Stimulated activated CD4-positive, alpha-beta T cell treated with anti-CD3 and anti-CD28 coated beads, Interleukin-12 subunit alpha, Interleukin-12 subunit beta, amount 100 ng/mL, for 24 hours (primary cell): ENCODE measurements around the gene FRAT1.

Experiments used
- DNase-seq, 2 experiments: peaks; one replicate each; pipeline ENCODE4 v3.0.0-alpha.2; 2020; ENCODE audit warnings: low read depth in 2 of 2

Gene FRAT1

DNA sequence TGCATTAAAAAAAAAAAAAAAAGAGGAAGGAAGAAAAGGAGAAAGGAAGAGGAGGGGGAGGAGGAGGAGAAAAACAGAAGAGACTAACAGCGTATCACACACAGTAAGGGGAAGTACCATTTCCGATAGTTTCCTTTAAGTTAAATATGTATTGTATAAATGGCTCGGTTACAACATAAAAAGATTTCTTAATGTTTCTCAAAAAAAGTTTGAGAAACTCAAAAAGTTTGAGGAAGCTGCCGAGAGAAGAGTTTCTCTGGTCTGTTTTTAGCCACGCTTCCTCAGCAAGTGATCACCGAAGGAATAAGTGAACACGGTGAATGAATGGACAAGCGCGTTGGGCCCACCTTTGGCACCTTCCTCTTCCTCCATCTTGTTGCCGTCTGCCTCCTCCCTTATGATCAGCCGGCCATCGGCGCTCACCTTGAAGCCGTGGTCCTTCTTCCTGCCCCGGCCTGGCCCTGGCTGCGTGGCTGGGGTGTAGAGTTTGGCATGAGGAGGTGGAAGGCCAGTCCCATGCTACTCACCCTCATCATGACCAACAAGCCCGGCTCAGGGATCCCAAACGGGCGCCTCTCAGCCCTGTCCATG lies 46.8 kb downstream of the FRAT1 start:
- DNase-seq: no peak

- no peak for DNase-seq
Measured at GRCh38 chr10:97366572-97366971, 47.5 kb downstream of the FRAT1 start.

DNA sequence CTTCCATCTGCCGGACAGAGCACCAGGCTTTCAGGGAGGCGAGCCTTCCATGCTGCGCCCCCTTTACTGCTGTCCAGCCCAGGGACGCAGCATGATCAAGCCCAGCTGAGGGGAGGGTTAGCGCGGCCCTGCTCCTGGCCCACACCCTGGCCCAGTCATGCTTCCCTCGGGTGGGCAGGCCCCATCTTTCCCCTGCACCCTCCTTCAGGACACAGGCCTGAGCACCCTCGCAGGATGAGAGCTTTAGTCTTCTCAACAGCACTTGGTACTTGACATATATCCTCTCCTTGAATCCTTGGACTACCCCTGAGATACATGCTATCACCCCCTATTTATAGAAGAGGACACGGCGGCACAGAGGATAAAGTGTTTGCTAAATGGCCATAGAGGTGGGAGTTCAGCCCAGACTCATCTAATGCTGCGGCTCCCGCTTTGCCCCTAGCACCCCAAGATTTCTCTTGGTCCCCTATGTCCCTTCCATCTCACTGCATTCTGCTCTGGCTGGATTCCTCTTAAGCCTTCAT lies 48.1 kb downstream of the FRAT1 start:
- no peak for DNase-seq
